RWPE2 (cell line): ENCODE data around the gene HIRIP3.

Experiments used
- ATAC-seq: fragments of 200-7000 bp; cut with Tn5 transposase; 3 replicates; pipeline ENCODE4 v1.9.1; 2021; ENCODE audit warnings: low read depth
- DNase-seq: peaks from one replicate; pipeline ENCODE4 v3.0.0-alpha.2; 2020; ENCODE audit warnings: low spot score
- H3K27ac ChIP-seq: fragments of 450-650 bp; 2 replicates; pipeline ENCODE4 v1.5.1; 2017; ENCODE audit warnings: mild to moderate bottlenecking; ENCODE audit not compliant: poor library complexity, severe bottlenecking
- H3K27me3 ChIP-seq: fragments of 250-450 bp; sonication (Bioruptor Pico); 2 replicates; pipeline ENCODE4 v1.5.1; 2021; ENCODE audit warnings: mild to moderate bottlenecking, moderate library complexity; ENCODE audit not compliant: insufficient read depth, poor library complexity, severe bottlenecking
- H3K36me3 ChIP-seq: fragments of 250-450 bp; sonication (Bioruptor Pico); 2 replicates; pipeline ENCODE4 v1.5.1; 2020; ENCODE audit warnings: low read depth, mild to moderate bottlenecking, moderate library complexity
- H3K4me1 ChIP-seq: fragments of 250-450 bp; sonication (Bioruptor Pico); 2 replicates; pipeline ENCODE4 v1.5.1; 2021; ENCODE audit warnings: mild to moderate bottlenecking, moderate library complexity; ENCODE audit not compliant: insufficient read depth, poor library complexity, severe bottlenecking
- H3K4me3 ChIP-seq: fragments of 250-450 bp; sonication (Bioruptor Pico); 2 replicates; pipeline ENCODE4 v1.5.1; 2021; ENCODE audit warnings: mild to moderate bottlenecking, moderate library complexity; ENCODE audit not compliant: severe bottlenecking
- H3K9me3 ChIP-seq: fragments of 250-450 bp; sonication (Bioruptor Pico); 2 replicates; pipeline ENCODE4 v1.5.1; 2021; ENCODE audit warnings: mild to moderate bottlenecking, moderate library complexity; ENCODE audit not compliant: severe bottlenecking
- TF ChIP-seq, protein P1 (sequence below): fragments of 450-650 bp; IDR thresholded peaks from one replicate; pipeline ENCODE4 v1.5.1; 2017; ENCODE audit warnings: mild to moderate bottlenecking, moderate library complexity; ENCODE audit not compliant: poor library complexity, severe bottlenecking

Gene HIRIP3

DNA sequence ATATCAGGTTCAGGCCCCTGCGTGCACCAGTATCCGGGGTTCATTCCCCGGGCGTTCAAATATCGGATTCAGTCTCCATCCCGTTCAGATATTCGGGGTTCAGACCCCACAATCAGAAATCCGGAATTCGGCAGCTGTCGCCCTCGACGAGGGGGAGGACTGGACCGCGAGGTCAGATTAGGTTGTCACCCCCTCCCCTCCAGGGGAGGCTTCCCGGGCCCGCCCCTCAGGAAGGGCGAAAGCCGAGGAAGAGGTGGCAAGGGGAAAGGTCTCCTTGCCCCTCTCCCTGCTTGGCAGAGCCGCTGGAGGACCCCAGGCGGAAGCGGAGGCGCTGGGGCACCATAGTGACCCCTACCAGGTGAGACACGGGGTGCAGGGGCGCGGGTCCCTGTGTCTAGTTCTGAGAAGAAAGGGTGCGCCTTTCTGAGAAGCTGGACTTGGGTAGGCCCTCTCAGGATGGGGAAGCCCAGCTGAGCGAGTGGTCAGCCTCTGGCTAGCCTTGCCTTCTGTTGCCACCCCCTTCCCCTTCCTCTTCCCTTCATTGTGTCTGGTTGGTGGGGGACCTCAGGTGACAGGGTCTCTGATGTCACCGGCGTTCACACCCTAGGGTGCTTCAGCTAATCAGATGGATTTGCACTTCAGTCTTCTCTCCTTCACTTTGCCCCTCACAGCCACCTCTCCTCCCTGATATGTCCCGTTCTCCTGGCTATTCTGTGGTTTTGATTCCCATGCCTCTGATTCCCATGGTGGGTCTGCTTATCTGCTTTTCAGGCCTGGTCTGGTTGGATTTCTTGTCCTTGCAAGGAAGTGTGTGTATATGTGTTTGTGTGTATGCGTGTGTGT lies 20.9 kb downstream of the HIRIP3 start:
- TF ChIP-seq, protein P1, sequence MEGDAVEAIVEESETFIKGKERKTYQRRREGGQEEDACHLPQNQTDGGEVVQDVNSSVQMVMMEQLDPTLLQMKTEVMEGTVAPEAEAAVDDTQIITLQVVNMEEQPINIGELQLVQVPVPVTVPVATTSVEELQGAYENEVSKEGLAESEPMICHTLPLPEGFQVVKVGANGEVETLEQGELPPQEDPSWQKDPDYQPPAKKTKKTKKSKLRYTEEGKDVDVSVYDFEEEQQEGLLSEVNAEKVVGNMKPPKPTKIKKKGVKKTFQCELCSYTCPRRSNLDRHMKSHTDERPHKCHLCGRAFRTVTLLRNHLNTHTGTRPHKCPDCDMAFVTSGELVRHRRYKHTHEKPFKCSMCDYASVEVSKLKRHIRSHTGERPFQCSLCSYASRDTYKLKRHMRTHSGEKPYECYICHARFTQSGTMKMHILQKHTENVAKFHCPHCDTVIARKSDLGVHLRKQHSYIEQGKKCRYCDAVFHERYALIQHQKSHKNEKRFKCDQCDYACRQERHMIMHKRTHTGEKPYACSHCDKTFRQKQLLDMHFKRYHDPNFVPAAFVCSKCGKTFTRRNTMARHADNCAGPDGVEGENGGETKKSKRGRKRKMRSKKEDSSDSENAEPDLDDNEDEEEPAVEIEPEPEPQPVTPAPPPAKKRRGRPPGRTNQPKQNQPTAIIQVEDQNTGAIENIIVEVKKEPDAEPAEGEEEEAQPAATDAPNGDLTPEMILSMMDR = no peak
- ATAC-seq = no peak
- H3K27ac ChIP-seq = peak overlapping the region; percentile 67
- H3K4me1 ChIP-seq = peaks cover 11% of the 10 kb centered on the region
- peaks cover 38% of the 10 kb centered on the region for H3K36me3 ChIP-seq
- DNase-seq = no peak
- no peaks in the 10 kb centered on the region for H3K9me3 ChIP-seq
- H3K27me3 ChIP-seq = no peaks in the 10 kb centered on the region
- H3K4me3 ChIP-seq = peak overlapping the region; percentile 74

DNA sequence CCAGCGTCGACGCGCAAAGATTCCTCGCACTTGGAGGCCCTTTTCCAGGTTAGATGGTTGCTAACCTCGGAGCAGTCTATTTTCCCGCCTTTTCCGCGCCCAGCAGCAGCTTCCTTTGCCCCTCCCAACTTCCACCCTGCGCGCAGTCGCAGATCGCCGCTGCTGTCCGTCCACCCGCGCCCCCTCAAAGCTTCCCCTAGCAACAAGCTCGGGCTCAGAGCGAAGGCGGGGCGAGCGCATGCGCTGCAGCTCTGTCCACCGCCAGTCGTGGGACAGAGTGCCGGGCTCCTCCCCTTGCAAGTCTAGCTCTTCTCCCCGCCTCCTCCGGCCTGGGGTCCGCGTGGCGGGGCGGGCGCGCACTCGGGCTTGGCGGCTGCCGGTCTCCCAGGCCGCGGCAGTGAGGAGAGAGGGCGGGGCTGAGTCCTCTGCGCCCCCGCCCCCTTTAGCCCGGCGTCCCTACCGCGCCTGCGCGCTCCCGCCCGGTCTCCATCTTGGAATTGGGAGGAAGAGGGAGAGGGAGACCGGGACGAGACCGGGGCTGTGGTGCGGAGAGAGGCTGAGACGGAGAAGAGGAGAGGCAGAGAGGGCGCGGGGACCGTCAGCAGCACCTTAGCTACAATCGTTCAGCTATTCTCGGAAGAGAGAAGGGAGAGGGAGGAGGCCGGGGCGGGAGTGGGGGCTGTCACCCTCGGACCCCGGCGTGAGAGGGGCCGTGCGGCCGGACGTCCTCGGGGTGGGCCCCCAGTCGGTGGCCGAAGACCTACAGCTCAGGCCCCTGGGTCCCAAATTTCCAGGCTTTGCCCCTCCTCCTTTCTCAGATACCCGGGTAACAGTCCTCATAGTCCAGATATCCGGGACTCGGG lies 21.8 kb downstream of the HIRIP3 start, which contains the start of gene TAOK2:
TAOK2 (plus strand) TSS at position 485 of the 863 bp plus-strand sequence. CDS start 3,905 bp downstream, outside the sequence.
- H3K27ac ChIP-seq = peak within 1 kb of the TSS; percentile 67
- H3K4me1 ChIP-seq = peaks cover 11% of the 10 kb centered on the region
- H3K36me3 ChIP-seq = peaks cover 32% of the 10 kb centered on the region

DNA sequence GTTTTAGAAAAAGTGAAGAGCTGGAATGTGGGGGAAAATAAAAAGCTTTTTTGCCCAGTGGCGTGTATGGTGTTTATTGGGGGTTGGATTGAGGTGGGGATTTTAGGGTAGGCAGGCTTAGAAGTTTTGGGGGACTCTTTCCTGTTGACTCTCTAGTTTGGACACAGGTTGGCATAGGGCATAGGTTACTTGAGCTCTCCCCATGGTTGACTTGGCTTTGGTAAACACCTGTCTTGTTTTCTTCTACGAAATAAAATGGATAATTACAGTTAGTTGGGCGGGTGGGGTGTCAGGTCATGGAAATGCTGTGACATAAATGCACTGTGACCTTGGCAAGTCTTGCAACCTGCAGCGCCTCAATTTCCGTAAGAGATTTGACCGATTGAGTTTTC lies 22.4 kb downstream of the HIRIP3 start:
- peak overlapping the region; percentile 67 for H3K27ac ChIP-seq
- no peak overlapping the region for H3K4me3 ChIP-seq
- no peak for ATAC-seq
- H3K36me3 ChIP-seq = peaks cover 32% of the 10 kb centered on the region
- H3K27me3 ChIP-seq = no peaks in the 10 kb centered on the region
- DNase-seq = no peak
- TF ChIP-seq, protein P1 = no peak
- peaks cover 11% of the 10 kb centered on the region for H3K4me1 ChIP-seq
- no peaks in the 10 kb centered on the region for H3K9me3 ChIP-seq

More for the DNA sequence above, 21.8 kb downstream of the HIRIP3 start, which contains the start of gene TAOK2:
- no peaks in the 10 kb centered on the region for H3K9me3 ChIP-seq
- TF ChIP-seq, protein P1 = no peak
- peak within 1 kb of the TSS; percentile 74 for H3K4me3 ChIP-seq
- no peaks in the 10 kb centered on the region for H3K27me3 ChIP-seq
- ATAC-seq (peak; percentile 97), DNase-seq (peak; percentile 98)

DNA sequence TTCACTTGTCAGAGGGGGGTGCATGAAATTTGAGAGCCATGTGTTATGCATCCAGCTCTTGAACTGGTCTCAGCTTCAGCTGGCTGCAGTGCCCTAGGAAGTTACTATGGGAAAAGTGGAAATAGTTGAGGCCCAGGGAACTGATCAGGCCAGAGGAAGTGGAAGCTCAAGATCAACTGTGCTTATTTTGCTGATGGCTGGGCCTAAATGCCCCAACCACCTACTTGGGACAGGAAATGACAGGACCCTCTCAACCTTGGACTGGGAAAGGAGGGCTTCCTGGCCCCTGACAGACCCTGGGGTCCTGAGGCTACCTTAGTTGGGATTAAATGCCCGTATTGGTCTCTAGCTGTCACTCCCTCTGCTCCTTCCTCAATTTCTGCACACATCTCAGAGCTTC lies 22.9 kb downstream of the HIRIP3 start:
- peak overlapping the region; percentile 67 for H3K27ac ChIP-seq
- TF ChIP-seq, protein P1 = no peak
- H3K4me3 ChIP-seq = no peak overlapping the region
- H3K4me1 ChIP-seq = peaks cover 11% of the 10 kb centered on the region
- DNase-seq = no peak
- no peaks in the 10 kb centered on the region for H3K27me3 ChIP-seq
- H3K9me3 ChIP-seq = no peaks in the 10 kb centered on the region
- H3K36me3 ChIP-seq = peaks cover 29% of the 10 kb centered on the region
- ATAC-seq = no peak
